ENCODE measurements around the gene ACER2.

DNA sequence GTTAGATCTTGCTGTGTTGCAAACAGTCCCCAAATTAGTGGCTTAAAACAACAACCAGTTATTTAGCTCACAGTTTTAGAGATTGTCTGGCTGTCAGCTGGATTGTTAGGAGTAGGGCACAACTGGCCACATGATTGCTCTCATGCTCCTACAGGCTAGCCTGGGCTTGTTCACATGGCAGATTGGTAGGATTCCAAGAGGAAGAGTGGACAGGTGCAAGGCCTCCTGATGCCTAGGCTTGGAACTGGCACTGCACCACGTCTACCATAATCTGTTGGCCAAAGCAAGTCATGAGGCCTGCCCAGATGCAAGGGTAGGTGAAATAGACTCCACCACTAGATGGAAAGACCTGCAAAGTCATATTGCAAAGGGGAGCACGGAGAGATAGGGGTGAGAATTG lies 76.4 kb downstream of the ACER2 start:
- TF ChIP-seq, protein P1, sequence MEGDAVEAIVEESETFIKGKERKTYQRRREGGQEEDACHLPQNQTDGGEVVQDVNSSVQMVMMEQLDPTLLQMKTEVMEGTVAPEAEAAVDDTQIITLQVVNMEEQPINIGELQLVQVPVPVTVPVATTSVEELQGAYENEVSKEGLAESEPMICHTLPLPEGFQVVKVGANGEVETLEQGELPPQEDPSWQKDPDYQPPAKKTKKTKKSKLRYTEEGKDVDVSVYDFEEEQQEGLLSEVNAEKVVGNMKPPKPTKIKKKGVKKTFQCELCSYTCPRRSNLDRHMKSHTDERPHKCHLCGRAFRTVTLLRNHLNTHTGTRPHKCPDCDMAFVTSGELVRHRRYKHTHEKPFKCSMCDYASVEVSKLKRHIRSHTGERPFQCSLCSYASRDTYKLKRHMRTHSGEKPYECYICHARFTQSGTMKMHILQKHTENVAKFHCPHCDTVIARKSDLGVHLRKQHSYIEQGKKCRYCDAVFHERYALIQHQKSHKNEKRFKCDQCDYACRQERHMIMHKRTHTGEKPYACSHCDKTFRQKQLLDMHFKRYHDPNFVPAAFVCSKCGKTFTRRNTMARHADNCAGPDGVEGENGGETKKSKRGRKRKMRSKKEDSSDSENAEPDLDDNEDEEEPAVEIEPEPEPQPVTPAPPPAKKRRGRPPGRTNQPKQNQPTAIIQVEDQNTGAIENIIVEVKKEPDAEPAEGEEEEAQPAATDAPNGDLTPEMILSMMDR (IDR thresholded peaks at IDR 0.05), result no peak
- no peak for TF ChIP-seq POLR2A (IDR thresholded peaks at IDR 0.05)
